ENCODE measurements around the gene MSANTD7.

The MSANTD7 gene

GRCh38 chr10:14840178-14840577, 2.1 kb downstream of the MSANTD7 start:
- Histone ChIP-seq H4K20me1 (ENCODE audit: insufficient read depth) (no peaks in the 10 kb centered on the region), H3K9ac (no peak overlapping the region), H3K79me2 (ENCODE audit: insufficient read depth, low read depth) (peaks cover 41% of the 10 kb centered on the region), H3K27me3 (ENCODE audit: insufficient read depth, low read depth) (no peaks in the 10 kb centered on the region), H2AFZ (ENCODE audit: low read depth) (no peak overlapping the region), H3K27ac (no peak overlapping the region), H3K36me3 (ENCODE audit: insufficient read depth) (no peaks in the 10 kb centered on the region; the same call in 1 of the 2 replicates), H3K4me2 (no peak overlapping the region), H3K4me1 (ENCODE audit: low read depth, poor library complexity, severe bottlenecking) (peaks cover 19% of the 10 kb centered on the region), H3K4me3 (IDR thresholded peaks at IDR 0.05; ENCODE audit: insufficient read depth, low read depth, low read length) (no peak overlapping the region)
- no peak for TF ChIP-seq CTCF (conservative IDR thresholded peaks at IDR 0.05; ENCODE audit: low read depth, low read length)

- Histone ChIP-seq H2AFZ (ENCODE audit: low read depth) (no peak overlapping the region), H3K4me2 (no peak overlapping the region), H3K9ac (no peak overlapping the region), H3K79me2 (ENCODE audit: insufficient read depth, low read depth) (peaks cover 39% of the 10 kb centered on the region), H3K27me3 (ENCODE audit: insufficient read depth, low read depth) (no peaks in the 10 kb centered on the region), H3K36me3 (ENCODE audit: insufficient read depth) (no peaks in the 10 kb centered on the region; the same call in 1 of the 2 replicates), H3K4me3 (IDR thresholded peaks at IDR 0.05; ENCODE audit: insufficient read depth, low read depth, low read length) (no peak overlapping the region), H3K4me1 (ENCODE audit: low read depth, poor library complexity, severe bottlenecking) (peaks cover 9% of the 10 kb centered on the region), H4K20me1 (ENCODE audit: insufficient read depth) (no peaks in the 10 kb centered on the region), H3K27ac (no peak overlapping the region)
- TF ChIP-seq CTCF (conservative IDR thresholded peaks at IDR 0.05; ENCODE audit: low read depth, low read length) = no peak
Observed at GRCh38 chr10:14843327-14843988, 5.4 kb downstream of the MSANTD7 start.

GRCh38 chr10:14844948-14845347, 6.8 kb downstream of the MSANTD7 start:
- Histone ChIP-seq H3K27ac (no peak overlapping the region), H3K4me1 (ENCODE audit: low read depth, poor library complexity, severe bottlenecking) (peaks cover 3% of the 10 kb centered on the region), H3K4me3 (IDR thresholded peaks at IDR 0.05; ENCODE audit: insufficient read depth, low read depth, low read length) (no peak overlapping the region), H3K9ac (no peak overlapping the region), H4K20me1 (ENCODE audit: insufficient read depth) (no peaks in the 10 kb centered on the region), H3K4me2 (no peak overlapping the region), H3K27me3 (ENCODE audit: insufficient read depth, low read depth) (no peaks in the 10 kb centered on the region), H3K79me2 (ENCODE audit: insufficient read depth, low read depth) (peaks cover 24% of the 10 kb centered on the region; the same call in 1 of the 2 replicates), H2AFZ (ENCODE audit: low read depth) (no peak overlapping the region), H3K36me3 (ENCODE audit: insufficient read depth) (no peaks in the 10 kb centered on the region; the same call in 1 of the 2 replicates)
- TF ChIP-seq CTCF (conservative IDR thresholded peaks at IDR 0.05; ENCODE audit: low read depth, low read length) = no peak

- H3K4me1 ChIP-seq (ENCODE audit: low read depth, poor library complexity, severe bottlenecking) = no peaks in the 10 kb centered on the region
- H4K20me1 ChIP-seq (ENCODE audit: insufficient read depth) = no peaks in the 10 kb centered on the region
- no peak overlapping the region for H3K9ac ChIP-seq
- no peak overlapping the region for H3K4me3 ChIP-seq (IDR thresholded peaks at IDR 0.05; ENCODE audit: insufficient read depth, low read depth, low read length)
- no peaks in the 10 kb centered on the region for H3K79me2 ChIP-seq (ENCODE audit: insufficient read depth, low read depth)
- H3K27me3 ChIP-seq (ENCODE audit: insufficient read depth, low read depth) = no peaks in the 10 kb centered on the region
- H3K4me2 ChIP-seq = no peak overlapping the region
- H3K27ac ChIP-seq = no peak overlapping the region
- no peak for TF ChIP-seq CTCF (conservative IDR thresholded peaks at IDR 0.05; ENCODE audit: low read depth, low read length)
- no peak overlapping the region for H2AFZ ChIP-seq (ENCODE audit: low read depth)
- H3K36me3 ChIP-seq (ENCODE audit: insufficient read depth) = no peaks in the 10 kb centered on the region; the same call in 1 of the 2 replicates
Observed at GRCh38 chr10:14852236-14852635, 14.1 kb downstream of the MSANTD7 start.
